Fibroblast of lung (primary cell): Measurements from ENCODE around the gene UNC5A. TPM values are rescaled to one million over a fixed set of nuclear protein-coding genes. Genes with fewer than 3 reads are reported as not detected.

Experiments used
- DNase-seq, 2 donors: peaks; one replicate each; pipeline versions ENCODE4 v3.0.0 to v3.0.0-alpha.2; 2010; ENCODE audit warnings: low read depth in 2 of 2
- H2AFZ ChIP-seq: 2 replicates; pipeline ENCODE4 v1.5.1; 2012; ENCODE audit warnings: low read length, control low read depth, inconsistent platforms
- H3K27ac ChIP-seq: 2 replicates; pipeline ENCODE4 v1.5.1; 2011; ENCODE audit warnings: low read length, control low read depth; ENCODE audit not compliant: insufficient read depth
- H3K27me3 ChIP-seq: 2 replicates; pipeline ENCODE4 v1.5.1; 2011; ENCODE audit warnings: mild to moderate bottlenecking, low read length; ENCODE audit not compliant: control insufficient read depth, insufficient read depth
- H3K36me3 ChIP-seq: 2 replicates; pipeline ENCODE4 v1.5.1; 2011; ENCODE audit warnings: low read length; ENCODE audit not compliant: control insufficient read depth, insufficient read depth
- H3K4me1 ChIP-seq: 2 replicates; pipeline ENCODE4 v1.5.1; 2011; ENCODE audit warnings: low read length; ENCODE audit not compliant: control insufficient read depth, insufficient read depth; ENCODE audit errors: extremely low read depth
- H3K4me2 ChIP-seq: 2 replicates; pipeline ENCODE4 v1.5.1; 2011; ENCODE audit warnings: low read length, control low read depth; ENCODE audit not compliant: insufficient read depth; ENCODE audit errors: extremely low read depth
- H3K4me3 ChIP-seq, 4 experiments: fragments of 200-600 bp in 1 of 4; sonication (generic) in 1 of 4; replicated peaks in 1 of 4; 2 replicates each; pipeline ENCODE4 v1.5.1; 2011 to 2016; ENCODE audit warnings: low read length in 4 of 4, low read depth in 3 of 4, mild to moderate bottlenecking in 3 of 4, control low read depth in 2 of 4, inconsistent platforms in 1 of 4, mixed read lengths in 1 of 4; ENCODE audit not compliant: insufficient read depth in 1 of 4; ENCODE audit errors: control extremely low read depth in 1 of 4
- H3K79me2 ChIP-seq: 2 replicates; pipeline ENCODE4 v1.5.1; 2012; ENCODE audit warnings: mild to moderate bottlenecking, low read length, inconsistent platforms; ENCODE audit not compliant: control insufficient read depth, insufficient read depth
- H3K9ac ChIP-seq: 2 replicates; pipeline ENCODE4 v1.5.1; 2011; ENCODE audit warnings: mild to moderate bottlenecking, low read length, control low read depth; ENCODE audit not compliant: insufficient read depth
- H3K9me3 ChIP-seq: 2 replicates; pipeline ENCODE4 v1.5.1; 2012; ENCODE audit warnings: low read depth, low read length; ENCODE audit not compliant: control insufficient read depth, insufficient read depth
- H4K20me1 ChIP-seq: 2 replicates; pipeline ENCODE4 v1.5.1; 2011; ENCODE audit warnings: low read length; ENCODE audit not compliant: control insufficient read depth, insufficient read depth; ENCODE audit errors: extremely low read depth
- CTCF ChIP-seq, 2 donors: IDR thresholded peaks in 1 of 2; conservative IDR thresholded peaks in 1 of 2; 1 replicate in 1 of 2; 2 replicates in 1 of 2; pipeline ENCODE4 v1.5.1; 2011 to 2012; ENCODE audit warnings: low read length in 2 of 2, control low read depth in 1 of 2, inconsistent platforms in 1 of 2, low read depth in 1 of 2, mild to moderate bottlenecking in 1 of 2
- EZH2 ChIP-seq: IDR thresholded peaks from 2 replicates; pipeline ENCODE4 v1.5.1; 2012; ENCODE audit warnings: low read length, control low read depth, mild to moderate bottlenecking; ENCODE audit errors: missing control alignments
- polyA plus RNA-seq, 2 donors: library from polyadenylated mRNA; depleted of rRNA in 1 of 2; stranded (reverse) in 1 of 2; unstranded in 1 of 2; fragments of >200 nt; gene quantifications; 2 replicates each; pipeline ENCODE4 v1.2.1, GENCODE V29; 2011 to 2012; ENCODE audit warnings: missing spikeins in 1 of 2
- total RNA-seq: library from RNA; depleted of rRNA; stranded (reverse); fragments of >200 nt; gene quantifications from 2 replicates; pipeline ENCODE4 v1.2.1, GENCODE V29; 2014

The UNC5A gene
- total and polyA plus RNA-seq, 2 donors (not counting 1 experiment from before 2014, with no cell fraction given) = not detected

- no peaks in the 10 kb centered on the region for H3K9me3 ChIP-seq
- TF ChIP-seq EZH2 = no peak
- TF ChIP-seq CTCF (conservative IDR thresholded peaks at IDR 0.05 in 1 of 2, IDR thresholded peaks at IDR 0.05 in 1 of 2; ENCODE audit: low read depth in 1 of 2, low read length in 2 of 2) = no peak
- no peak for DNase-seq
- H3K79me2 ChIP-seq = no peaks in the 10 kb centered on the region
- H4K20me1 ChIP-seq = no peaks in the 10 kb centered on the region
- H2AFZ ChIP-seq = no peak overlapping the region
- no peaks in the 10 kb centered on the region for H3K27me3 ChIP-seq
- H3K36me3 ChIP-seq = no peaks in the 10 kb centered on the region
- H3K9ac ChIP-seq = no peak overlapping the region
- H3K4me1 ChIP-seq = no peaks in the 10 kb centered on the region
- H3K4me3 ChIP-seq = no peak overlapping the region
- no peak overlapping the region for H3K4me2 ChIP-seq
- H3K27ac ChIP-seq = no peak overlapping the region
Observed at GRCh38 chr5:176855598-176855997, 45.2 kb downstream of the UNC5A start.

GRCh38 chr5:176856746-176857145, 46.4 kb downstream of the UNC5A start:
- no peak overlapping the region for H3K9ac ChIP-seq
- no peaks in the 10 kb centered on the region for H3K27me3 ChIP-seq
- TF ChIP-seq CTCF (conservative IDR thresholded peaks at IDR 0.05 in 1 of 2, IDR thresholded peaks at IDR 0.05 in 1 of 2; ENCODE audit: low read depth in 1 of 2, low read length in 2 of 2) (no peak), EZH2 (no peak)

GRCh38 chr5:176857216-176857893, 47.0 kb downstream of the UNC5A start:
- no peaks in the 10 kb centered on the region for H3K27me3 ChIP-seq
- no peaks in the 10 kb centered on the region for H4K20me1 ChIP-seq
- no peaks in the 10 kb centered on the region for H3K79me2 ChIP-seq
- H3K4me3 ChIP-seq = no peak overlapping the region
- H3K9ac ChIP-seq = no peak overlapping the region
- DNase-seq = no peak
- H3K27ac ChIP-seq = no peak overlapping the region
- no peak overlapping the region for H2AFZ ChIP-seq
- no peak for TF ChIP-seq EZH2
- no peak for TF ChIP-seq CTCF (conservative IDR thresholded peaks at IDR 0.05 in 1 of 2, IDR thresholded peaks at IDR 0.05 in 1 of 2; ENCODE audit: low read depth in 1 of 2, low read length in 2 of 2)
- no peaks in the 10 kb centered on the region for H3K36me3 ChIP-seq
- H3K9me3 ChIP-seq = no peaks in the 10 kb centered on the region
- no peak overlapping the region for H3K4me2 ChIP-seq
- no peaks in the 10 kb centered on the region for H3K4me1 ChIP-seq

More at GRCh38 chr5:176856746-176857145, 46.4 kb downstream of the UNC5A start:
- H3K36me3 ChIP-seq = no peaks in the 10 kb centered on the region
- H3K4me2 ChIP-seq = no peak overlapping the region
- H3K9me3 ChIP-seq = no peaks in the 10 kb centered on the region
- no peaks in the 10 kb centered on the region for H3K4me1 ChIP-seq
- H2AFZ ChIP-seq = no peak overlapping the region
- H3K27ac ChIP-seq = no peak overlapping the region
- H3K4me3 ChIP-seq = no peak overlapping the region
- no peak for DNase-seq
- H3K79me2 ChIP-seq = no peaks in the 10 kb centered on the region
- no peaks in the 10 kb centered on the region for H4K20me1 ChIP-seq
